MM.1S (cell line): ENCODE data around the gene MRLN.
"Not testable (repeated sequence)": the region's sequence is repeated elsewhere in the genome, so short reads cannot be mapped to it uniquely, and the experiment has no call there.

Experiments used
- DNase-seq: peaks from one replicate; pipeline ENCODE4 v3.0.0-alpha.2; 2015
- H2AFZ ChIP-seq: fragments of 300-600 bp; sonication (generic); 2 replicates; pipeline ENCODE4 v1.6.0; 2016; ENCODE audit warnings: antibody characterized with exemption, low read length
- H3F3A ChIP-seq: fragments of 300-600 bp; sonication (generic); 2 replicates; pipeline ENCODE4 v1.6.1; 2016; ENCODE audit warnings: mild to moderate bottlenecking, antibody characterized with exemption, low read length, moderate library complexity, mixed read lengths; ENCODE audit not compliant: insufficient read depth
- H3K27ac ChIP-seq: fragments of 300-600 bp; sonication (generic); 2 replicates; pipeline ENCODE4 v1.5.1; 2016; ENCODE audit warnings: mild to moderate bottlenecking, low read length
- H3K27me3 ChIP-seq: fragments of 300-600 bp; sonication (generic); replicated peaks from 2 replicates; pipeline ENCODE4 v1.6.0; 2016; ENCODE audit warnings: low read length; ENCODE audit not compliant: insufficient read depth
- H3K36me3 ChIP-seq: fragments of 300-600 bp; sonication (generic); replicated peaks from 2 replicates; pipeline ENCODE4 v1.6.1; 2016; ENCODE audit warnings: mild to moderate bottlenecking, low read length, mixed read lengths; ENCODE audit not compliant: insufficient read depth
- H3K4me1 ChIP-seq: fragments of 300-600 bp; sonication (generic); 2 replicates; pipeline ENCODE4 v1.6.1; 2016; ENCODE audit warnings: low read length, mixed read lengths
- H3K4me2 ChIP-seq: fragments of 300-600 bp; sonication (generic); 2 replicates; pipeline ENCODE4 v1.6.0; 2016; ENCODE audit warnings: low read depth, low read length
- H3K4me3 ChIP-seq: fragments of 300-600 bp; sonication (generic); 2 replicates; pipeline ENCODE4 v1.5.1; 2016; ENCODE audit warnings: low read length, mixed read lengths
- H3K79me2 ChIP-seq: fragments of 300-600 bp; sonication (generic); 2 replicates; pipeline ENCODE4 v1.6.1; 2016; ENCODE audit warnings: mixed run types, low read length, mixed read lengths
- H3K9ac ChIP-seq: fragments of 300-600 bp; sonication (generic); 2 replicates; pipeline ENCODE4 v1.6.1; 2016; ENCODE audit warnings: low read length, mixed read lengths
- H3K9me2 ChIP-seq: fragments of 300-600 bp; sonication (generic); replicated peaks from 2 replicates; pipeline ENCODE4 v1.6.1; 2016; ENCODE audit warnings: mild to moderate bottlenecking, low read length, mixed read lengths; ENCODE audit not compliant: insufficient read depth
- H3K9me3 ChIP-seq: fragments of 300-600 bp; sonication (generic); replicated peaks from 2 replicates; pipeline ENCODE4 v1.6.1; 2016; ENCODE audit warnings: mild to moderate bottlenecking, low read length, mixed read lengths; ENCODE audit not compliant: insufficient read depth
- H4K20me1 ChIP-seq: fragments of 300-600 bp; sonication (generic); 2 replicates; pipeline ENCODE4 v1.6.1; 2016; ENCODE audit warnings: mild to moderate bottlenecking, low read length, moderate library complexity, mixed read lengths; ENCODE audit not compliant: insufficient read depth
- EZH2 ChIP-seq: fragments of 300-600 bp; sonication (generic); optimal IDR thresholded peaks from 2 replicates; pipeline ENCODE3; 2017; ENCODE audit warnings: low read depth, mild to moderate bottlenecking, antibody characterized with exemption, low read length, mixed read lengths
- EZH2phosphoT487 ChIP-seq: fragments of 300-600 bp; sonication (generic); IDR thresholded peaks from 2 replicates; pipeline ENCODE4 v1.6.1; 2018; ENCODE audit warnings: antibody characterized with exemption, low read length
- TF ChIP-seq, protein P1 (sequence below): fragments of 300-600 bp; sonication (generic); IDR thresholded peaks from 2 replicates; pipeline ENCODE4 v1.5.1; 2016; ENCODE audit warnings: antibody characterized with exemption, low read length, mixed read lengths

The MRLN gene

DNA sequence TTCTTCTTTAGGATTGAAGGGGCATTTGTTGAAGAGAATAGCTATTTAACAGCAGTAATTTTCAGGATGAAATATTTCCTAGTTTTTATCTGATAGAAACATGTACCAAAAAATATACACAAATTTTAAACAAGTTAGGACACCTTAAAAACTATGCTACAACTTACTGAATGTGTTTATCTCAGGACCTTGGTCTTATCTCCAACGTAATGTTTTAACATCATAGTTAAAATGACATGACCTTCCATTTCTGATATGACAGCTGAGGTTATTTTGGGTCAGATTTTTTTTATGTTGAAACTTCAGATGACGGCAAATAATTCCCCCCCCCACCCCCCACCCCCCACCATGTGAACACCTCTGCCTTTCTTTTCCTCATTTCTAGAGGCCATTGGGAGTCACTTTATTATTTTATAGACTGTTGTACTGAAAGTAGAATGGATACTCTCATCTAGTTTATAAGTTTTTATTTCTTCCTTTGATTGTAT lies 8.0 kb downstream of the MRLN start:
- H3F3A ChIP-seq = no peaks in the 10 kb centered on the region
- no peaks in the 10 kb centered on the region for H3K9me2 ChIP-seq
- TF ChIP-seq EZH2 (no peak), EZH2phosphoT487 (no peak)
- TF ChIP-seq, protein P1, sequence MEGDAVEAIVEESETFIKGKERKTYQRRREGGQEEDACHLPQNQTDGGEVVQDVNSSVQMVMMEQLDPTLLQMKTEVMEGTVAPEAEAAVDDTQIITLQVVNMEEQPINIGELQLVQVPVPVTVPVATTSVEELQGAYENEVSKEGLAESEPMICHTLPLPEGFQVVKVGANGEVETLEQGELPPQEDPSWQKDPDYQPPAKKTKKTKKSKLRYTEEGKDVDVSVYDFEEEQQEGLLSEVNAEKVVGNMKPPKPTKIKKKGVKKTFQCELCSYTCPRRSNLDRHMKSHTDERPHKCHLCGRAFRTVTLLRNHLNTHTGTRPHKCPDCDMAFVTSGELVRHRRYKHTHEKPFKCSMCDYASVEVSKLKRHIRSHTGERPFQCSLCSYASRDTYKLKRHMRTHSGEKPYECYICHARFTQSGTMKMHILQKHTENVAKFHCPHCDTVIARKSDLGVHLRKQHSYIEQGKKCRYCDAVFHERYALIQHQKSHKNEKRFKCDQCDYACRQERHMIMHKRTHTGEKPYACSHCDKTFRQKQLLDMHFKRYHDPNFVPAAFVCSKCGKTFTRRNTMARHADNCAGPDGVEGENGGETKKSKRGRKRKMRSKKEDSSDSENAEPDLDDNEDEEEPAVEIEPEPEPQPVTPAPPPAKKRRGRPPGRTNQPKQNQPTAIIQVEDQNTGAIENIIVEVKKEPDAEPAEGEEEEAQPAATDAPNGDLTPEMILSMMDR = no peak
- no peaks in the 10 kb centered on the region for H3K36me3 ChIP-seq
- H3K79me2 ChIP-seq = no peaks in the 10 kb centered on the region
- H4K20me1 ChIP-seq = no peaks in the 10 kb centered on the region
- no peaks in the 10 kb centered on the region for H3K27me3 ChIP-seq
- no peak overlapping the region for H3K4me3 ChIP-seq
- no peak overlapping the region for H3K9ac ChIP-seq
- H2AFZ ChIP-seq = no peak overlapping the region
- DNase-seq = no peak
- H3K9me3 ChIP-seq = no peaks in the 10 kb centered on the region
- no peak overlapping the region for H3K4me2 ChIP-seq
- no peak overlapping the region for H3K27ac ChIP-seq
- H3K4me1 ChIP-seq = no peaks in the 10 kb centered on the region

DNA sequence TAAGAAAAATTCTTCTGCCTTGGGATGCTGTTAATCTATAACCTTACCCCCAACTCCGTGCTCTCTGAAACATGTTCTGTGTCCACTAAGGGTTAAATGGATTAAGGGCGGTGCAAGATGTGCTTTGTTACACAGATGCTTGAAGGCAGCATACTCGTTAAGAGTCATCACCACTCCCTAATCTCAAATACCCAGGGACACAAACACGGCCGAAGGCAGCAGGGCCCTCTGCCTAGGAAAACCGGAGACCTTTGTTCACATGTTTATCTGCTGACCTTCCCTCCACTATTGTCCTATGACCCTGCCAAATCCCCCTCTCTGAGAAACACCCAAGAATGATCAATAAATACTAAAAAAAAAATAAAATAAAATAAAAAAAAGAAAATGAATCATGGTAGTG lies 8.5 kb downstream of the MRLN start:
- DNase-seq, H4K20me1 ChIP-seq, H3K9me3 ChIP-seq, H3K9ac ChIP-seq, H3K4me3 ChIP-seq, H2AFZ ChIP-seq, H3K4me1 ChIP-seq, H3K27me3 ChIP-seq, H3F3A ChIP-seq, H3K36me3 ChIP-seq, H3K4me2 ChIP-seq, H3K27ac ChIP-seq, H3K79me2 ChIP-seq, H3K9me2 ChIP-seq: not testable (repeated sequence)

DNA sequence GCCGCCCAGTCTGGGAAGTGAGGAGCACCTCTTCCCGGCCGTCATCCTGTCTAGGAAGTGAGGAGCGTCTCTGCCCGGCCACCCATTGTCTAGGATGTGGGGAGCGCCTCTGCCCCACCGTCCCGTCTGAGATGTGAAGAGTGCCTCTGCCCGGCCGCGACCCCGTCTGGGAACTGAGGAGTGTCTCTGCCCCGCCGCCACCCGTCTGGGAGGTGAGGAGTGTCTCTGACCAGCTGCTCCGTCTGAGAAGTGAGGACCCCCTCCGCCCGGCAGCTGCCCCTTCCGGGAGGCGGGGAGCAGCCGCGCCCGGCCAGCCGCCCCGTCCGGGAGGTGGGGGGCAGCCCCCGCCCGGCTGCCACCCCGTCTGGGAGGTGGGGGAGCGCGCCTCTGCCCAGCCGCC lies 9.1 kb downstream of the MRLN start:
- H4K20me1 ChIP-seq, DNase-seq, H3K4me3 ChIP-seq, H3K27me3 ChIP-seq, H3K9me2 ChIP-seq, H3K4me2 ChIP-seq, H3K36me3 ChIP-seq, H3K9ac ChIP-seq, H3K79me2 ChIP-seq, H3K9me3 ChIP-seq, H2AFZ ChIP-seq, H3K4me1 ChIP-seq, H3F3A ChIP-seq, H3K27ac ChIP-seq: not testable (repeated sequence)

DNA sequence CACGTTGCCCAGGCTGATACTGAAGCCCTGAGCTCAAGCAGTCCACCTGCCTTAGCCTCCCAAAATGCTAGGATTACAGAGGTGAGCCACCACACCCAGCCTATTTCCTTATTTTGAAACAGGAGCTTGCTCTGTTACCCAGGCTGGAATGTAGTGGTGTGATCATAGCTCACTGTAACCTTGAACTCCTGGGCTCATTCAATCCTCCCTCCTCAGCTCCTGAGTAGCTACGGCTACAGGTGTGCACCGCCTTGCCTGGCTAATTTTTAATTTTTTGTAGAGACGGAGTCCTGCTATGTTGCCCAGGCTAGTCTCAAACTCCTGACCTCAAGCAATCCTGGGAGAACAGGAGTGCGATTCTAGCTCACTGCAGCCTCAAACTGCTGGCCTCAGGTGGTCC lies 11.7 kb downstream of the MRLN start:
- Histone ChIP-seq H3K4me2 (no peak overlapping the region), H3K27me3 (no peaks in the 10 kb centered on the region), H2AFZ (no peak overlapping the region)

More for the DNA sequence above, 11.7 kb downstream of the MRLN start:
- Histone ChIP-seq H3F3A (no peaks in the 10 kb centered on the region), H3K4me1 (no peaks in the 10 kb centered on the region), H3K27ac (no peak overlapping the region), H3K4me3 (no peak overlapping the region), H3K79me2 (no peaks in the 10 kb centered on the region), H3K9me3 (no peaks in the 10 kb centered on the region), H3K9ac (no peak overlapping the region), H4K20me1 (no peaks in the 10 kb centered on the region), H3K9me2 (no peaks in the 10 kb centered on the region), H3K36me3 (no peaks in the 10 kb centered on the region)
- TF ChIP-seq EZH2 (no peak), EZH2phosphoT487 (no peak)
- TF ChIP-seq, protein P1 = no peak
- DNase-seq = no peak
